Measurements from ENCODE around the gene MYL4.

DNA sequence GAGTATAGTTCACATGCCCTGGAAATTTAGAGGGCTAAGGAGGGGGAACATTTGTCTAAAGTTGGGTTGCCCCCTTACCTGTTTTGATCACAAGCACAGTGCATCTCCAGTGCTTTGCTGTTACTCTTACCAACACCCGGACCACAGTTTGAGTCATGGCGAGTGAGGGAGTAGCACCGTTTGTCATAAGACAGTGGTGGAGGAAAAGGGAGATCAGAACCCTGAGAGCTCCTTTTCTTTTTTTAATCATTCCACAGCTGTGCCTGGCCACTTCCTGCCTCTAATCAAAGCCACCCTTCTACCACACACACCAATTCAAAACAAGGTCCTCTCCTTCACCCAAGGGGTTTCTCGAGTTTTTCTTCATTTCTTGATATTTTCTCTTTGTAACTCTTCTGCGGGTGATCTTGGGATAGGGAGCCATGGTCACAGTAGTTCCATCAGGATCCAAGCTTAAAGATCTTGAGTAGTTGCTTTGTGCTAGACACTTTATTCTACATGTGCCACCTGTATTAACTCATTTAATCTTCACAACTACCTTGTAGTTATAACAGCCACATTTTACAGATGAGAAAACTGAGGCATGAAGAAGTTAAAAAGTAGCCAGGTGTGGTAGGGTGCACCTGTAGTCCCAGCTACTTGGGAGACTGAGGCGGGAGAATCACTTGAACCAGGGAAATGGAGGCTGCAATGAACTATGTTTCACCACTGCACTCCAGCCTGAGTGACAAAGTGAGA is 5.0 kb upstream of the MYL4 start:
- no peak for TF ChIP-seq POLR2AphosphoS5 (IDR thresholded peaks at IDR 0.05; ENCODE audit: low read depth, low read length)
- TF ChIP-seq POLR2A (IDR thresholded peaks at IDR 0.05; ENCODE audit: low read depth, low read length): no peak
- TF ChIP-seq TAF1 (IDR thresholded peaks at IDR 0.05; ENCODE audit: borderline replicate concordance, low read depth, low read length): no peak

Measured in GM12892 (cell line).